GM18870 (cell line): ENCODE measurements around the gene CAMK2B.
"Not testable (repeated sequence)": the region's sequence is repeated elsewhere in the genome, so short reads cannot be mapped to it uniquely, and the experiment has no call there.

Experiments used
- ATAC-seq: cut with Tn5 transposase; IDR thresholded peaks from one replicate; pipeline ENCODE4 v1.9.1; 2021; ENCODE audit warnings: moderate library complexity; ENCODE audit not compliant: unreplicated experiment

CAMK2B gene

DNA sequence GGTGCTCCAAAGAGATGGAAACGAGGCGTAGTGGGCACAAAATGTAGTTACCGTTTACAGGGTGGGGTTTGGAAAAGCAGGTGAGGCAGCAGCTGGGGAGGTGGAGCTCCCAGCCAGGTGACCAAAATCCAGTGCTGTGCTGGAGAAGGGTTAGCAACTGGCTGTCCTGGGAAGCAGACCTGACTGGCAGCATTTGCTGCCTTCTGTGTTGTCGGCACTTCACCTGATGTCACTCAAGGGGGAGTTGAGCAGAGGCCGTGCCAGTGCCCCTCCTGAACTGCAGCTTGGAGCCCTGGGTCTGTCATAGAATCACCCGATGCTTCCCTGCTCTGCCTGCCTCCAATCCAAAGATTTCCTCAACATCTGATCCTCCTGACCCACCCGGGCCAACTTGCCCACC is 148.9 kb downstream of the CAMK2B start:
- no peak for ATAC-seq

DNA sequence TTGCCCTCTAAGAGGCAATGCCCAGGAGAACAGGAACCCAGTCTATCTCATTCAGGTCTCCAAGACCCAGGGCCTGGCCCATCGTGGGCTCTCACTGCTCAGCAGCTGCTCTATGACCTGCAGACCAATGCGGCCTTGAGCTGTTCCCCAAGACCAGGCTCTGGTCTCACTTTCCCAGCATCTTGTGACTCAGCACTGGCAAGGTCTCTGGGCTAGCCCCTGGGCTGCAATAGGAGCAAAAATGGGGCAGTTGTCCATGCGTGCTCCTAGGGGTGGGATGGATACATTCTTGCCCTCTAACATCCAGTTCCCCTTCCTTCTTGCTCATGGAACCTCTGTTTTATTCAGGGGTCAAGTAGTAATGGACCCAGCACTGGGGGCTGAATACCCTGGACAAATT is 149.7 kb downstream of the CAMK2B start:
- ATAC-seq, result no peak

DNA sequence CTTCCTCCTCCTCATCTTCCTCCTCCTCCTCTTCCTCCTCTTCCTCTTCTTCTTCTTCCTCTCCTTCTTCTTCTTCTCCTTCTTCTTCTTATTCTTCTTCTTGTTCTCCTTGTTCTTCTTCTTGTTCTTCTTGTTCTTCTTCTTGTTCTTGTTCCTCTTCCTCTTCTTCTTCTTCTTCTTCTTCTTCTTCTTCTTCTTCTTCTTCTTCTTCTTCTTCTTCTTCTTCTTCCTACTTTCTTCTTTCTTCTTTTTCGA is 150.8 kb downstream of the CAMK2B start:
- not testable (repeated sequence) for ATAC-seq

DNA sequence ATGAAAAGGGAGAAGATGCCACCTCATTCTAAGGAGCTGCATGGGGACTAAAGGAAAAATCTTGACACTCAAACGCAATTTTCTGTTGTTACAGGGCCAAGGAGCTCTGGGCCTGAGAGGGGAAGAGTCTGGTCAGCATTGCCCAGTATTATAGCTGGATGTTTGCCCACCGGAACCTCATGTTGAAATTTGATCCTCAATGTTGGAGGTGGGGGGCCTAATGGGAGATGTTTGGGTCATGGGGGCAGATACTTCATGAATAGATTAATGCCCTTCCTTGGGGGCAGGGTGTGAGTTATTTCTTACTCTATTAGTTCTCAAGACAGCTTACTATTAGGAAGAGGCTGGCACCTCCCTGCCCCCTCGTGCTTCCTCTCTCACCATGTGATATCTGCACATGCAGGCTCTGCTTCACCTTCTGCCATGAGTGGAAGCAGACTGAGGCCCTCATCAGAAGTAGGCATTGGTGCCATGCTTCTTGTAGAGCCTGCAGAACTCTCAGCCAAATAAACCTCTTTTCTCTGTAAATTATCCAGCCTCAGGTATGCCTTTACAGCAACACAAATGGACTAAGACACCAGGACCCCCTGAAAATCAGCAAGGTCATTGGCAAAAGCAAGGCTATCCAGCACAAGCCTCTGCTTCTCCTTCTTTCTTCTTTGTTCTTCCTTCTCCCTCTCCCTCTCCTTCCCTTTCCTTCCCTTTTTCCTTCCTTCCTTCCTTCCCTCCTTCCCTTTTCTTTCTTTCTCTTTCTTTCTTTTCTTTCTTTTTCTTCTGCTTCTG is 151.3 kb downstream of the CAMK2B start:
- ATAC-seq, result no peak

DNA sequence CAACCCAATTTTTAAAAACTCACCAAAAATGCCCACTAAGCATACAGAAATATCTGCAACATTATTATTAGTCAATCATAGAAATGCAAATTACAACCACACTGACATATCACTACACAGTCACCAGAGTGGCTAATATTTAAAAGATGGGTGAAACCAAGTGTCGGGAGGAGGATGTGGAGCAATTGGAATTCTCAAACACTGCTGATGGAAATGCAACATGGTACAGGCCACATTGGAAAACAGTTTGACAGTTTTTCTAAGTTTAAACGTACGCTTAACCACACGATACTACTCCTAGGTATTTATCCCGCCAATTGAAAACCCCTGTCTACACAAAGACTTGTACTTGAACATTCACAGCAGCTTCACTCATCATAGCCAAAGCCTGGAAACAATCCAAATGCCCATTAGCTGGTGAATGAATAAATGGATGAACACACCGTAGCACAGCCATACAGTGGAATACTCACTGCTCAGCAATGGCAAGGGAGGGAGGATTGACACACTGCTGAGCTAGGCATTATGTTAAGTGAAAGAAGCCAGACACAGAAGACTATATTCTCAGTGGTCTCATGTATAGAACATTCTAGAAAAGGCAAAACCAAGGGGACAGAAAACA is 152.5 kb downstream of the CAMK2B start:
- ATAC-seq, result no peak

DNA sequence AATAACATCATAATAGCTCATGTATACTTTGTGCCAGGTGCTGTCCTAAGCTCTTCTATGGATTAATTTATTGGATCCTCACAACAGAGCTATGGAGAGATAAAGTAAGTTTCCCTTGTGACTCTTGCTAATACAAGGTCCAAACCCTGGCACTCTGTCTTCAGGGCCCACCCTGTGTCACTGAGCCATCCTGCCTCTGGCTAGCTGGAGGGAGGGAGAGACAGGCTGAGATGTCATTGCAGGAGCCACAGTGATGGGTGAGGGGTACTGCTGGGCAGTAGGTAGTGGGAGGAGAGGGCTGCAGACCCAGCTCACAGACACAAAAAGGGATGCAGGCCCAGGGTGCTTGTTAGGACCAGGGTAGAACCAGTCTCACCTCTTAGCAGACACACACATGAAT is 153.0 kb downstream of the CAMK2B start:
- no peak for ATAC-seq

DNA sequence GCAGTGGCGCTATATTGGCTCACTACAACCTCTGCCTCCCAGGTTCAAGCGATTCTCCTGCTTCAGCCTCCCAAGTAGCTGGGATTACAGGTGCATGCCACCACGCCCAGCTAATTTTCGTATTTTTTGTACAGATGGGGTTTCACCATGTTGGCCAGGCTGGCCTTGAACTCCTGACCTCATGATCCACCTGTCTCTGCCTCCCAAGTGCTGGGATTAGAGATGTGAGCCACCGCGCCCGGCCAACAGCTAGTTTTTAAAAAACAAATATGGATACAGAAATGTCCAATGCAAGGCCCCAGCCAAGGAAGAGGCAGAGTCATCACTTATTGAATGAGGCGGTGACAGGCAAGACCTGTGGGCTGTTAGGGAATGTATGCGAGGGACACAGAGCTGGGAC is 153.5 kb downstream of the CAMK2B start:
- not testable (repeated sequence) for ATAC-seq

DNA sequence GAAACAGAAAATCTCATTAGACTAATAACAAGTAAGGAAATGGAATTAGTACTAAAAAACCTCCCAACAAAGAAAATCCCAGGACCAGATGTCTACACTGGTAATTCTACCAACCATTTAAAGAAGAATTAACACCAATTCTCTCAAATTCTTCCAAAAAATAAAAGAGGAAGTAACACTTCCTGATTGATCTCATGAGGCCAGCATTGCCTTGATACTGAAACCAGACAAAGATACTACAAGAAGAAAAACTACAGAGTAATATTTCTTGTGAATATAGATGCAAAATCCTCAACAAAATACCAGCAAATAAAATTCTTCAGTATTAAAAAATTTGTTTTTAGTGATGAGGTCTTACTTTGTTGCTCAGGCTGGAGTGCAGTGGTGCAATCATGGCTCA is 157.5 kb downstream of the CAMK2B start:
- ATAC-seq, result no peak
